GM12873 (cell line): ENCODE results near the gene TST.

Source experiments
- CTCF ChIP-seq: IDR thresholded peaks from 2 replicates; pipeline ENCODE4 v1.5.1; 2012; ENCODE audit warnings: low read depth, mild to moderate bottlenecking, moderate library complexity, low read length, control low read depth; ENCODE audit not compliant: insufficient read depth; ENCODE audit errors: missing control alignments

The TST gene

GRCh38 chr22:37028692-37029674 lies 9.7 kb upstream of the TST start:
- TF ChIP-seq CTCF, result no peak

DNA sequence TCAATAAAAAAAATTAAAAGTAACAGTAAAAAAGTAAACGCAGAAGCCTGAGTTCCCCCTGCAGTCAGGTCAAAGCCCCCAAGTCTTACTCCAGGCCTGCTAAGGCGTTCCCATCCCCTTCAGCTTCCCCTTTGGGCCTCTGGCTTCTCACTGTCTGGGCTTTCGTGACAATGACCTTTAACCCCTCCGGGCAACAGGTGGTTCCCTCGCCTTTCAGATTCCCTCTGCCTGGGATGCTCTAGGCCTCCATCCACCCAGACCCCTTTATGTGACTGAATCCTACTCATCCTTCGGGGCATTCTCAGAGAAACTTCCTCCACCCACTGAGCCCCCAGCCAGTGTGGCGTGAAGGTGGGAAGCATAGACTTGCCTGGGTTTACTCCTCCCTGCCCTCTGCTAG lies 8.3 kb upstream of the TST start:
- no peak for TF ChIP-seq CTCF

GRCh38 chr22:37026325-37026724 lies 7.1 kb upstream of the TST start:
- TF ChIP-seq CTCF, result no peak

- TF ChIP-seq CTCF, result no peak
Measured at GRCh38 chr22:37025500-37026070, 6.3 kb upstream of the TST start.

DNA sequence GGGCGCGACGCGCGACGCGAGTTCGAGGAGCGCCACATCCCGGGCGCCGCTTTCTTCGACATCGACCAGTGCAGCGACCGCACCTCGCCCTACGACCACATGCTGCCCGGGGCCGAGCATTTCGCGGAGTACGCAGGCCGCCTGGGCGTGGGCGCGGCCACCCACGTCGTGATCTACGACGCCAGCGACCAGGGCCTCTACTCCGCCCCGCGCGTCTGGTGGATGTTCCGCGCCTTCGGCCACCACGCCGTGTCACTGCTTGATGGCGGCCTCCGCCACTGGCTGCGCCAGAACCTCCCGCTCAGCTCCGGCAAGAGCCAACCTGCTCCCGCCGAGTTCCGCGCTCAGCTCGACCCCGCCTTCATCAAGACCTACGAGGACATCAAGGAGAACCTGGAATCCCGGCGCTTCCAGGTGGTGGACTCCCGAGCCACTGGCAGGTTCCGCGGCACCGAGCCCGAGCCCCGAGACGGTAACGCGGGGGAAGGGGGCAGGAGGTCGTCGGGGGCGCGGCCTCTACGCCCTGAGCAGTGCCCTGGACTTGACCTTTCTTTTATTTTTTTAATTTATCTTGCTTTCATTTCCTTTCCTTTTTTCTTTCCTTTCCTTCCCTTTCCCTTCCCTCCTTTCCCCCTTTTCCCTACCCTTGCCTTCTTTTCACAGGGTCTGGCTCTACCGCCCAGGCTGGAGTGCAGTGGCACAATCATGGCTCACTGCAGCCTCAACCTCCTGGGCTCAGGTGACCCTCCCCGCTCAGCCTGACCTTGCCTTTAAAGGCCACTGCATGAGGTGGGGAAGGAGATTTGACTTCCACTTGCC lies 5.3 kb upstream of the TST start:
- no peak for TF ChIP-seq CTCF

DNA sequence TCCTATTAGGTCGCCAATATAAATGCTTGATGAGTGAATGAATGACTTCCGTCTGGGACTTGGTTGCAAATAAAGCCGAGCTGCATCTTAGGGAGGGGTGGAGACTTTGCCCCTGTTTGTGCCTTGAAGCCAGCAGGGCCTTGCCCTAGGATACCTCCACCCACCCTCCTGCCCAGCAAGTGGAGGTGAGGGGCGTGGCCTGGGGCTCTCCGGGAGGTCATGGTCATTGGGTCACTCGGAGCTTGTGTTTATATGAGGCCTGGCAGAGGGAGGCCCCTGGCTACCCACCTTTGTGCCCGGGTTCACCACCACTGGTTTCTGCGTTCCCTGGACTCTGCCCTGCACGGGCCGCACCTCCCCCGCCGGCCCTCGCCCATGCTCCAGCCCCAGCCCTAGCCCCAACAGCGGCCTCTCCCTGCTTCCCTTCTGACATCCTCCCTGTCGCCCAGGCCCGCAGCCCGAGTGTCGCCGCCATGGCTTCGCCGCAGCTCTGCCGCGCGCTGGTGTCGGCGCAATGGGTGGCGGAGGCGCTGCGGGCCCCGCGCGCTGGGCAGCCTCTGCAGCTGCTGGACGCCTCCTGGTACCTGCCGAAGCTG lies 4.6 kb upstream of the TST start:
- TF ChIP-seq CTCF, result no peak
